KOPT-K1 (cell line): ENCODE results near the gene BCL10.

Experiments
- H3K27ac ChIP-seq: fragments of 200-600 bp; sonication (generic); 2 replicates; pipeline ENCODE4 v1.5.1; 2016; ENCODE audit warnings: antibody characterized with exemption, mild to moderate bottlenecking, low read depth, low read length; ENCODE audit not compliant: poor library complexity, severe bottlenecking
- H3K36me3 ChIP-seq: fragments of 200-600 bp; sonication (generic); 2 replicates; pipeline ENCODE4 v1.5.1; 2017; ENCODE audit warnings: antibody characterized with exemption, mild to moderate bottlenecking, low read length, moderate library complexity; ENCODE audit not compliant: insufficient read depth
- H3K9me3 ChIP-seq: fragments of 200-600 bp; sonication (generic); 2 replicates; pipeline ENCODE4 v1.5.1; 2017; ENCODE audit warnings: antibody characterized with exemption, low read length, mild to moderate bottlenecking; ENCODE audit not compliant: insufficient read depth, poor library complexity, severe bottlenecking

The BCL10 gene

GRCh38 chr1:85276215-85276977 lies at the start of gene BCL10:
BCL10 (minus strand) TSS chr1:85276632; CDS start chr1:85276352, 280 bp downstream.
- peaks cover 19% of the 10 kb centered on the region for H3K36me3 ChIP-seq
- H3K27ac ChIP-seq: peak within 1 kb of the TSS; percentile 75
- no peaks in the 10 kb centered on the region for H3K9me3 ChIP-seq

GRCh38 chr1:85325920-85326319 lies 49.5 kb upstream of the BCL10 start:
- H3K36me3 ChIP-seq: no peaks in the 10 kb centered on the region
- H3K27ac ChIP-seq: no peak overlapping the region
- no peaks in the 10 kb centered on the region for H3K9me3 ChIP-seq

GRCh38 chr1:85323770-85324169 lies 47.3 kb upstream of the BCL10 start:
- H3K36me3 ChIP-seq: no peaks in the 10 kb centered on the region
- H3K9me3 ChIP-seq: no peaks in the 10 kb centered on the region
- no peak overlapping the region for H3K27ac ChIP-seq

- Histone ChIP-seq H3K9me3 (no peaks in the 10 kb centered on the region), H3K27ac (no peak overlapping the region), H3K36me3 (no peaks in the 10 kb centered on the region)
These were observed 46.2 kb upstream of the BCL10 start for GRCh38 chr1:85322655-85323054.

- Histone ChIP-seq H3K36me3 (no peaks in the 10 kb centered on the region), H3K27ac (no peak overlapping the region), H3K9me3 (no peaks in the 10 kb centered on the region)
These were observed 45.0 kb upstream of the BCL10 start for GRCh38 chr1:85321237-85321964.

- no peak overlapping the region for H3K27ac ChIP-seq
These were observed 44.1 kb upstream of the BCL10 start for GRCh38 chr1:85320371-85321131.

GRCh38 chr1:85319931-85320330 lies 43.5 kb upstream of the BCL10 start:
- H3K27ac ChIP-seq: no peak overlapping the region
- H3K36me3 ChIP-seq: no peaks in the 10 kb centered on the region
- H3K9me3 ChIP-seq: no peaks in the 10 kb centered on the region

More at GRCh38 chr1:85320371-85321131, 44.1 kb upstream of the BCL10 start:
- H3K9me3 ChIP-seq: no peaks in the 10 kb centered on the region
- H3K36me3 ChIP-seq: no peaks in the 10 kb centered on the region

GRCh38 chr1:85319491-85319890 lies 43.1 kb upstream of the BCL10 start:
- Histone ChIP-seq H3K9me3 (no peaks in the 10 kb centered on the region), H3K36me3 (no peaks in the 10 kb centered on the region), H3K27ac (no peak overlapping the region)

- H3K36me3 ChIP-seq: no peaks in the 10 kb centered on the region
- no peaks in the 10 kb centered on the region for H3K9me3 ChIP-seq
- H3K27ac ChIP-seq: no peak overlapping the region
These were observed 41.8 kb upstream of the BCL10 start for GRCh38 chr1:85318217-85318616.

- Histone ChIP-seq H3K36me3 (no peaks in the 10 kb centered on the region), H3K9me3 (no peaks in the 10 kb centered on the region), H3K27ac (no peak overlapping the region)
These were observed 41.1 kb upstream of the BCL10 start for GRCh38 chr1:85317560-85317959.

GRCh38 chr1:85316321-85316720 lies 39.9 kb upstream of the BCL10 start:
- no peaks in the 10 kb centered on the region for H3K36me3 ChIP-seq
- H3K9me3 ChIP-seq: no peaks in the 10 kb centered on the region
- no peak overlapping the region for H3K27ac ChIP-seq

- Histone ChIP-seq H3K9me3 (no peaks in the 10 kb centered on the region), H3K27ac (no peak overlapping the region), H3K36me3 (no peaks in the 10 kb centered on the region)
These were observed 39.4 kb upstream of the BCL10 start for GRCh38 chr1:85315789-85316188.

- Histone ChIP-seq H3K36me3 (no peaks in the 10 kb centered on the region), H3K27ac (no peak overlapping the region), H3K9me3 (no peaks in the 10 kb centered on the region)
These were observed 38.3 kb upstream of the BCL10 start for GRCh38 chr1:85314726-85315125.

GRCh38 chr1:85313888-85314696 lies 37.7 kb upstream of the BCL10 start:
- Histone ChIP-seq H3K27ac (no peak overlapping the region), H3K9me3 (no peaks in the 10 kb centered on the region), H3K36me3 (no peaks in the 10 kb centered on the region)
